KOPT-K1 (cell line): ENCODE results near the gene FAM171A2.
A peak's percentile ranks its signal among the peaks of the same experiment; 100 is the strongest.
"Not testable (repeated sequence)": the region's sequence is repeated elsewhere in the genome, so short reads cannot be mapped to it uniquely, and the experiment has no call there.

Source experiments
- H3K27ac ChIP-seq: fragments of 200-600 bp; sonication (generic); 2 replicates; pipeline ENCODE4 v1.5.1; 2016; ENCODE audit warnings: antibody characterized with exemption, mild to moderate bottlenecking, low read depth, low read length; ENCODE audit not compliant: poor library complexity, severe bottlenecking
- H3K36me3 ChIP-seq: fragments of 200-600 bp; sonication (generic); 2 replicates; pipeline ENCODE4 v1.5.1; 2017; ENCODE audit warnings: antibody characterized with exemption, mild to moderate bottlenecking, low read length, moderate library complexity; ENCODE audit not compliant: insufficient read depth
- H3K9me3 ChIP-seq: fragments of 200-600 bp; sonication (generic); 2 replicates; pipeline ENCODE4 v1.5.1; 2017; ENCODE audit warnings: antibody characterized with exemption, low read length, mild to moderate bottlenecking; ENCODE audit not compliant: insufficient read depth, poor library complexity, severe bottlenecking

The FAM171A2 gene

GRCh38 chr17:44347206-44348055 lies 16.2 kb downstream of the FAM171A2 start:
- H3K27ac ChIP-seq = not testable (repeated sequence)

DNA sequence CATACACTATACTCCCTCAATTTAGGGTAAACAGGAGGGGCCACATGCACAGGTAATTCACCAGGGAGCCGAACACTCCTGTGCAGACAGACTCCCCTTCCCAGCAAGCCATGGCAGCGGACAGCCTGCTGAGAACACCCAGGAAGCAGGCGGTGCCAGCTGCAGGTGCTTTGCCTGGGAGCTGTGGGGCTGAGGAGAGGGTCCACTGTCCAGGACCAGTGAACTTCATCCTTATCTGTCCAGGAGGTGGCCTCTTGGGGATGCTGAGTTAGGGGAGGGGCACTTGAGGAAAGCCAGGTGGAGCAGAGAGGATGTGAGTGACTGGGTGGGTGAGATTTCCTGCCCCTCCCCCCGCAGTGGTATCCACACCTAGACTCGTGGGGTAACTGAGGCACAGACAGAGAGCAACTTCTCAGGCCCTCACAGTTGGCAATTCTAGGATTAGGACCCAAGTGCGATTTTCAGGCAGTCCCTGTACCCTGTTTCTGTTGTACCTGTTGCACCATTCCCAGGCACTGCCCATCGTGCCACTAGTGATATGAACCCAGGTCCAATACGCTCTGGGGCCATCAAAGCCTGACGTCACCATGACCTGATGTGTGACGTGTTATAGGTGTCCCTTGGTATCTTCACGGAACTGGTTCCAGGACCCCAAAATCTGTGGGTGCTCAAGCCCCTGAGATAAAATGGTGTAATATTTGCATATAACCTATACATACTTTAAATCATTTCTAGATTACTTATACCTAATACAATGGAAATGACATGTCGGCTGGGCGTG lies 17.4 kb downstream of the FAM171A2 start:
- Histone ChIP-seq H3K36me3 (no peaks in the 10 kb centered on the region), H3K9me3 (no peaks in the 10 kb centered on the region), H3K27ac (no peak overlapping the region)

More at GRCh38 chr17:44347206-44348055, 16.2 kb downstream of the FAM171A2 start:
- not testable (repeated sequence) for H3K36me3 ChIP-seq, H3K9me3 ChIP-seq

DNA sequence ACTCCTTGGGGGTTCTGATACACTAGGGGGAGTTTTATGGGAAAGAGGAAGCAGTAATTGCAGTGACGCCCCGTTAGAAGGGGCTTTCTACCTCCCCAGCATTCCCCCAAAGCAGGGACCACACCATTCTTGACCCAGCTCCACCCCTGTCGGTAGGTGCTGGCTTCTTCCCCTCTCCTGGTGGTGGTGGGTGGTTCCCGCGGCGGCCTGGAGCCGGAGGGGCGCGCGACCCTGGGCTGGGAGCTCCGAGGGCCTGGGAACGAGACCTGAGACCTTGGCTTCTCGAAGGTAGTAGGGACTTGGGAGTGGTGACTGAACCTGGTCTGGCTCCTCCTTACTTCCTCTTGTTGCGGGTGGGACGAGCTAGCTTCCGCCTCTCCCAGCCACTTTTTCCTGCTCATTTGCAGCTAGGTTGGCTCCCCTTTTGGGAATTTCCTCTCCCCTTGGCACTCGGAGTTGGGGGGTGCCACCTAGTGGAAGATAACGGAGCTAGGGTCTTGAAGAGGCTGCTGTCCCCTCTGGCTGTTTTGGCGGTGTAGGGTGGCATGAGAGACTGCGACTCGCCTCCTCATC lies 18.1 kb downstream of the FAM171A2 start:
- Histone ChIP-seq H3K36me3 (no peaks in the 10 kb centered on the region), H3K27ac (peak overlapping the region; percentile 4), H3K9me3 (no peaks in the 10 kb centered on the region)

GRCh38 chr17:44344939-44345453 lies 18.7 kb downstream of the FAM171A2 start, which contains the start of gene GRN:
GRN (plus strand) TSS chr17:44345302; CDS start chr17:44349165, 3,863 bp downstream.
- Histone ChIP-seq H3K27ac (peak within 1 kb of the TSS; percentile 4), H3K36me3 (no peaks in the 10 kb centered on the region), H3K9me3 (no peaks in the 10 kb centered on the region)

- H3K9me3 ChIP-seq = no peaks in the 10 kb centered on the region
- H3K36me3 ChIP-seq = no peaks in the 10 kb centered on the region
- H3K27ac ChIP-seq = no peak overlapping the region
Measured at GRCh38 chr17:44343510-44344209, 20.0 kb downstream of the FAM171A2 start.

GRCh38 chr17:44340553-44340952 lies 23.1 kb downstream of the FAM171A2 start:
- not testable (repeated sequence) for H3K27ac ChIP-seq, H3K36me3 ChIP-seq, H3K9me3 ChIP-seq

DNA sequence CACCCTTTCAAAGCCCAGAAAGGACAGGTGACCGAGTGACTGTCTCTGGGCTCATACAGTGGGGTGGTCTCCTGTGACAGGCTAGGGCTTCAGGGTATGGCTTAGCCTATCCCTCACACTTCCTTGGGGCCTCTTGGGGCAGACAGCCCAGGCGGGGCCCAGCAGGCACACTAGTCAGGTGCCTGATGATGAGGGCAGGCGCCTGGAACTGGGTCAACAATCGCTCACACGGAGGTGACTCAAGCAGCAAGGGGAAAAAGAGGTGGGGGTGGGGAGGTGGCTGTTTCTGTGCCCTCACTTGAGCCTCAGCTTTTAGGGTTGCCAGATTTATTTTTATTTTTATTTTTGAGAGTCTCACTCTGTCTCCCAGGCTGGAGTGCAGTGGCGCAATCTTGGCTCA lies 25.0 kb downstream of the FAM171A2 start:
- Histone ChIP-seq H3K9me3 (no peaks in the 10 kb centered on the region), H3K27ac (no peak overlapping the region), H3K36me3 (no peaks in the 10 kb centered on the region)

DNA sequence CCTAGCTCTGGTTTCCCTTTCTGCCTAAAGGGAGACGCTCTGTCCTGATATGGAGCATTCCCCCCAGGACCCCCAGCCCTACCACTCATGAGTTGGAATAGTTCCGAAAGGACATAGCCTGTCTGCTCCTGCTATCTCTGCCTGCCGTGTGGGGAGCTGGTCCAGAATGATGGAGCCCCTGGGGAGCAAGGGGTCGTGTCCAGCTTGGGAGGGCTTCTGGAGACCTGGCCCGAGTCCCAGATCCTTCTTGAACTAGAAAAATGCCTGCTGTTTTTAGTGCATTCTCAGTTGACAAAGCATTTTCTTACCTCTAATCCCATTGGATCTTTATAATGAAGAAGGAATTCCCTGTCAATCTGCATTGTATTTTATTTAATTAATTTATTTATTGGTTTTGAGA lies 27.7 kb downstream of the FAM171A2 start:
- Histone ChIP-seq H3K36me3 (no peaks in the 10 kb centered on the region), H3K9me3 (no peaks in the 10 kb centered on the region), H3K27ac (no peak overlapping the region)

DNA sequence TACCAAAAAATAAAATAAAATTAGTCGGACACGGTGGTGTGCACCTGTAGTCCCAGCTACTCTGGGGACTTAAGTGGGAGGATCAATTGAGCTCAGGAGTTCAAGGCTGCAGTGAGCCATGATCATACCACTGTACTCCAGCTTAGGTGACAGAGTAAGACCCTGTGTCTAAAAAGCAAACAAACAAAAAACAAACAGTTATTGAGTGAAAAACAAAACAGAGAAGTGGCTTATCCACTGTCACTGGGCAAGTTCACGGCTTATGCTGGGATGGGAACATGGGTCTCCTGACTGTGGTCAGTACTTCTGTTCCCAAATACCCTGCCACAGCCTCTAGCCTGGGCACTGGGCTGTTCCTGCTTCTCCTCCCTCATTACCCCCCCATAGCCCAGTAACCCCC lies 28.1 kb downstream of the FAM171A2 start:
- Histone ChIP-seq H3K27ac (no peak overlapping the region), H3K9me3 (no peaks in the 10 kb centered on the region), H3K36me3 (no peaks in the 10 kb centered on the region)

- Histone ChIP-seq H3K36me3 (no peaks in the 10 kb centered on the region), H3K9me3 (no peaks in the 10 kb centered on the region), H3K27ac (no peak overlapping the region)
Measured at GRCh38 chr17:44334727-44335126, 28.9 kb downstream of the FAM171A2 start.

GRCh38 chr17:44334315-44334714 lies 29.3 kb downstream of the FAM171A2 start:
- H3K36me3 ChIP-seq = no peaks in the 10 kb centered on the region
- no peaks in the 10 kb centered on the region for H3K9me3 ChIP-seq
- H3K27ac ChIP-seq = no peak overlapping the region

DNA sequence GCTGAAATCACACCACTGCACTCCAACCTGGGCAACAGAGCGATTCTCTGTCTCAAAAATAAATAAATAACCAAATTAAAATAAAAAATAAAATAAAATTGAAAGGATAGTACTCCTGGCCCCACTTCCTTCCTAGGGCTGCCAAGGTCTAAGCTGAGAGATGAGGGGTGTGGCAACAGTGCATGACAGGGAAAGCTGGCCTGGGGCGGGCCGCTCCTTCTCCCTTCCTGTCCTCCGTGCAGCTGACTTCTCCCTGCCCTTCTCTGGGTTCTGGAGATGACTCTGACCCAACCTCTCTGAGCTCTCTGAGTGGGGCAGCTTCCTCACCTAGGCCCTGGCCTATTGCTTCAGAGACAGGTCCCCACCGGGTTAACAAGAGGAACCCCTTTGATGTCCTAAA lies 30.3 kb downstream of the FAM171A2 start:
- no peaks in the 10 kb centered on the region for H3K9me3 ChIP-seq
- no peaks in the 10 kb centered on the region for H3K36me3 ChIP-seq
- no peak overlapping the region for H3K27ac ChIP-seq

GRCh38 chr17:44331249-44331760 lies 32.3 kb downstream of the FAM171A2 start:
- Histone ChIP-seq H3K36me3 (no peaks in the 10 kb centered on the region), H3K27ac (no peak overlapping the region), H3K9me3 (no peaks in the 10 kb centered on the region)

- H3K9me3 ChIP-seq, H3K27ac ChIP-seq, H3K36me3 ChIP-seq: not testable (repeated sequence)
Measured at GRCh38 chr17:44330263-44330662, 33.4 kb downstream of the FAM171A2 start.
